K562 (cell line): ENCODE data around the gene C1orf50. TPM values are rescaled to one million over a fixed set of nuclear protein-coding genes. Genes with fewer than 3 reads are reported as not detected.

Source experiments
- ATAC-seq: fragments of 200-7000 bp; cut with Tn5 transposase; 3 replicates; pipeline ENCODE4 v1.9.1; 2020; ENCODE audit warnings: moderate library complexity
- BruUV-seq: library from RNA; stranded (reverse); fragments of 400-500 nt; replicated peaks from 2 replicates; lab custom pipeline; 2021; lab: Mats Ljungman, UMichigan
- CTCF ChIA-PET: fragments of 300-600 bp; formaldehyde crosslinking; extraction: SDS; loops from one replicate; lab custom pipeline; 2021; ENCODE audit warnings: low intra/inter-chr PET ratio; lab: Yijun Ruan, JAX
- POLR2A ChIA-PET: fragments of 300-600, 350-650 bp; sonication (Branson Sonifier 250); formaldehyde crosslinking; extraction: SDS; loops from one replicate; lab custom pipeline; 2021; ENCODE audit warnings: antibody characterized with exemption, inconsistent platforms; lab: Yijun Ruan, JAX
- DNase-seq, 4 experiments: peaks; one replicate each; pipeline versions ENCODE4 v3.0.0 to v3.0.0-alpha.2; 2011 to 2018; ENCODE audit warnings: low spot score in 3 of 4, mixed read lengths in 3 of 4; ENCODE audit errors: extremely low read depth in 1 of 4
- FAIRE-seq: peaks from 2 replicates; lab custom pipeline; 2011; peaks lifted over from hg19 to GRCh38; lab: Jason Lieb, UNC
- H2AFZ ChIP-seq: 2 replicates; pipeline ENCODE4 v1.6.0; 2011; ENCODE audit warnings: low read depth, low read length, control low read depth, inconsistent platforms
- H3K27ac ChIP-seq: fragments of 200-600 bp; 3 replicates; pipeline ENCODE4 v1.8.0; 2011; ENCODE audit warnings: low read depth, mild to moderate bottlenecking, control low read depth, inconsistent platforms, low read length, moderate library complexity, mixed read lengths; ENCODE audit errors: extremely low read depth
- H3K27me3 ChIP-seq, 2 experiments: fragments of 300-600 bp in 1 of 2; 2 replicates in 1 of 2; 3 replicates in 1 of 2; pipeline versions ENCODE4 v1.6.0 to v1.8.0; 2011; ENCODE audit warnings: inconsistent platforms in 2 of 2, low read length in 2 of 2, mild to moderate bottlenecking in 1 of 2, mixed read lengths in 1 of 2, moderate library complexity in 1 of 2; ENCODE audit not compliant: control insufficient read depth in 2 of 2, insufficient read depth in 2 of 2
- H3K36me3 ChIP-seq: fragments of 300-600 bp; 3 replicates; pipeline ENCODE4 v1.8.0; 2011; ENCODE audit warnings: mild to moderate bottlenecking, low read length, inconsistent platforms; ENCODE audit not compliant: control insufficient read depth, insufficient read depth
- H3K4me1 ChIP-seq, 2 experiments: fragments of 200-600 bp in 1 of 2; replicated peaks in 1 of 2; 2 replicates in 1 of 2; 3 replicates in 1 of 2; pipeline versions ENCODE4 v1.5.1 to v1.8.0; 2011; ENCODE audit warnings: inconsistent platforms in 2 of 2, low read length in 2 of 2, mild to moderate bottlenecking in 1 of 2, mixed read lengths in 1 of 2, moderate library complexity in 1 of 2; ENCODE audit not compliant: control insufficient read depth in 2 of 2, insufficient read depth in 2 of 2
- H3K4me2 ChIP-seq: 2 replicates; pipeline ENCODE4 v1.6.1; 2011; ENCODE audit warnings: low read length, control low read depth, inconsistent platforms, mixed read lengths; ENCODE audit not compliant: insufficient read depth
- H3K4me3 ChIP-seq: fragments of 200-600 bp; sonication (generic), shearing (Covaris generic); 2 replicates; pipeline ENCODE4 v1.5.1; 2016; ENCODE audit warnings: control low read depth, inconsistent platforms
- H3K79me2 ChIP-seq: fragments of 200-600 bp; 3 replicates; pipeline ENCODE4 v1.8.0; 2011; ENCODE audit warnings: low read length, inconsistent platforms; ENCODE audit not compliant: control insufficient read depth, insufficient read depth
- H3K9ac ChIP-seq, 2 experiments: 2 replicates each; pipeline versions ENCODE4 v1.6.0 to v1.6.1; 2011; ENCODE audit warnings: low read depth in 2 of 2, low read length in 2 of 2, control low read depth in 1 of 2, inconsistent platforms in 1 of 2, mild to moderate bottlenecking in 1 of 2, mixed read lengths in 1 of 2; ENCODE audit not compliant: insufficient read depth in 1 of 2
- H3K9me1 ChIP-seq: one replicate; pipeline ENCODE4 v1.6.0; 2011; ENCODE audit warnings: inconsistent platforms, mild to moderate bottlenecking, low read length, moderate library complexity; ENCODE audit not compliant: control insufficient read depth, insufficient read depth
- H3K9me3 ChIP-seq: replicated peaks from 2 replicates; pipeline ENCODE4 v1.5.1; 2011; ENCODE audit warnings: low read depth, low read length, inconsistent platforms; ENCODE audit not compliant: control insufficient read depth, insufficient read depth
- H4K20me1 ChIP-seq: replicated peaks from 2 replicates; pipeline ENCODE4 v1.6.1; 2011; ENCODE audit warnings: low read length, inconsistent platforms, mixed read lengths; ENCODE audit not compliant: control insufficient read depth, insufficient read depth
- BHLHE40 ChIP-seq: IDR thresholded peaks from 2 replicates; pipeline ENCODE4 v1.6.1; 2011; ENCODE audit warnings: low read length, improper control_type of control experiment
- BRCA1 ChIP-seq, 2 experiments: fragments of 450-650 bp in 1 of 2; sonication (generic) in 1 of 2; formaldehyde crosslinking in 1 of 2; IDR thresholded peaks; 2 replicates each; pipeline versions ENCODE4 v1.5.0 to v1.6.1; 2017 to 2020; ENCODE audit warnings: mild to moderate bottlenecking in 1 of 2, missing genetic modification reagents in 1 of 2
- C11orf30 ChIP-seq: fragments of 450-650 bp; IDR thresholded peaks from 2 replicates; pipeline ENCODE4 v1.6.1; 2016; ENCODE audit warnings: low read depth, mild to moderate bottlenecking
- DIDO1 ChIP-seq: fragments of 450-650 bp; IDR thresholded peaks from 2 replicates; pipeline ENCODE4 v1.6.1; 2016; ENCODE audit warnings: low read depth, missing biosample characterization, missing genetic modification characterization
- EGR1 ChIP-seq: fragments of 450-650 bp; conservative IDR thresholded peaks from 2 replicates; pipeline ENCODE4 v1.6.1; 2017; ENCODE audit warnings: mild to moderate bottlenecking
- FOS ChIP-seq: IDR thresholded peaks from 3 replicates; pipeline ENCODE4 v1.6.1; 2011; ENCODE audit not compliant: insufficient read length; ENCODE audit errors: extremely low read depth
- L3MBTL2 ChIP-seq: fragments of 450-650 bp; IDR thresholded peaks from 2 replicates; pipeline ENCODE4 v1.6.1; 2016; ENCODE audit warnings: mild to moderate bottlenecking, moderate library complexity
- MCM2 ChIP-seq: fragments of 450-650 bp; IDR thresholded peaks from 2 replicates; pipeline ENCODE4 v1.6.1; 2017; ENCODE audit warnings: low read depth, mild to moderate bottlenecking
- NRF1 ChIP-seq, 2 experiments: fragments of 450-650 bp; IDR thresholded peaks in 1 of 2; conservative IDR thresholded peaks in 1 of 2; 2 replicates each; pipeline ENCODE4 v1.6.1; 2014; ENCODE audit warnings: mild to moderate bottlenecking in 2 of 2
- RCOR1 ChIP-seq, 2 experiments: IDR thresholded peaks; 2 replicates each; pipeline ENCODE4 v1.6.1; 2012; ENCODE audit warnings: low read depth in 2 of 2, low read length in 2 of 2, borderline replicate concordance in 1 of 2, improper control_type of control experiment in 1 of 2
- TCF3 ChIP-seq: sonication (generic); formaldehyde crosslinking; IDR thresholded peaks from 2 replicates; pipeline ENCODE4 v1.4.0; 2020; ENCODE audit warnings: mild to moderate bottlenecking, missing genetic modification reagents
- TRIM24 ChIP-seq, 2 experiments: fragments of 450-650 bp; IDR thresholded peaks; 2 replicates each; pipeline ENCODE4 v1.6.1; 2016
- YBX1 ChIP-seq: fragments of 450-650 bp; IDR thresholded peaks from 2 replicates; pipeline ENCODE4 v1.7.1; 2016; ENCODE audit warnings: mild to moderate bottlenecking
- ZNF561 ChIP-seq: fragments of 450-650 bp; formaldehyde crosslinking; conservative IDR thresholded peaks from 2 replicates; pipeline ENCODE4 v1.4.0; 2020; ENCODE audit warnings: mild to moderate bottlenecking, moderate library complexity
- WGBS: fragments of 100-300 bp; shearing (Covaris generic); methylation state at CpG from one replicate; pipeline ENCODE4 v1.1.6; 2016; ENCODE audit warnings: low coverage, mixed read lengths; ENCODE audit not compliant: insufficient coverage; ENCODE audit errors: missing lambda C conversion rate; 5-methylcytosine and 5-hydroxymethylcytosine counted together
- in situ Hi-C: fragments of 300-500 bp; cut with MboI; formaldehyde crosslinking; loops from 4 replicates; pipeline ENCODE4 v1.15.0; 2018; ENCODE audit warnings: inconsistent platforms, mixed read lengths
- intact Hi-C: fragments of 100-400 bp; cut with micrococcal nuclease; formaldehyde crosslinking; loops from 2 replicates; pipeline ENCODE4 v1.14.2; 2022
- polyA plus RNA-seq, 8 experiments: library from polyadenylated mRNA; depleted of rRNA in 4 of 8; stranded (reverse) in 5 of 8; unstranded in 3 of 8; fragments of >200 nt; fragmentation: Nextera tagmentation in 2 of 8; fragmentation: Illumina TruSeq in 1 of 8; extraction: Ambion mirVana in 2 of 8; extraction: Trizol in 1 of 8; gene quantifications; 2 replicates each; pipeline versions ENCODE4 v1.2.1 to v1.2.3, GENCODE V29; 2011 to 2014; ENCODE audit warnings: inconsistent platforms in 1 of 8, missing spikeins in 1 of 8
- total RNA-seq, 7 experiments: library from RNA; depleted of rRNA in 6 of 7; stranded (reverse); fragments of >200 nt in 6 of 7; fragmentation: Illumina TruSeq in 2 of 7; extraction: Trizol in 2 of 7; gene quantifications; 2 replicates each; pipeline versions ENCODE4 v1.2.1 to v1.2.3, GENCODE V29; 2011 to 2021; ENCODE audit warnings: low replicate concordance in 1 of 7
- TF ChIP-seq, protein P1 (sequence below): sonication (generic); formaldehyde crosslinking; IDR thresholded peaks from 2 replicates; pipeline ENCODE4 v1.8.1; 2023; ENCODE audit warnings: mild to moderate bottlenecking, missing genetic modification reagents
- TF ChIP-seq, protein P2 (sequence below): IDR thresholded peaks from 3 replicates; pipeline ENCODE4 v1.6.1; 2011; ENCODE audit warnings: borderline replicate concordance, mild to moderate bottlenecking, moderate library complexity; ENCODE audit not compliant: insufficient read length; ENCODE audit errors: extremely low read depth
- TF ChIP-seq, protein P3 (sequence below): sonication (generic); formaldehyde crosslinking; IDR thresholded peaks from 2 replicates; pipeline ENCODE4 v1.8.0; 2022; ENCODE audit warnings: mild to moderate bottlenecking, missing genetic modification reagents

The C1orf50 gene
- total and polyA plus RNA-seq, 9 of the 15 experiments (the other 6 are each of a cell fraction or from before 2014, with no cell fraction given): 0.55 to 13.9 (median 5.2) TPM

DNA sequence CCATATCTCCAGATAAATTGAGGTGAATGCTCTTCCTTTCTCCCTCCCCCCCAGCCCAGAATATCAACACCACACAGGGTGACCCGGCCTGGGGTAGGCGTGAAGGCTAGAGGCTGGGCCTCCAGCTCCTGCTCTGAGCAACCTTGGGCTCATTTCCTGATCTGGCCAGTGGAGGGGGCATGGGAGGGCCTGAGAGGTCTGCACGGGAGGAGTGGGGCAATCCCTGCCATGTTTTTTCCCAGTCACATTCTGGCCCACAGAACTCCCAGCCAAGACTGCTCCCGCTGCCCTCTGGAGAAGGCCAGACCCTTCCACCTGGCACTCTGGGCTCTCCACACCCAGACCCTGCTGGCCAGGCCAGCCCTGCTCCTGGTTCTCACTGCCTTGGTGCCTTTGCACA lies 30.9 kb upstream of the C1orf50 start:
- H3K4me3 ChIP-seq: no peak overlapping the region
- no peak overlapping the region for H3K4me2 ChIP-seq
- H2AFZ ChIP-seq: peak overlapping the region; percentile 76; the same call in 1 of the 2 replicates
- peaks cover 5% of the 10 kb centered on the region for H3K9me1 ChIP-seq
- H3K27ac ChIP-seq: no peak overlapping the region
- BruUV-seq: no TSS peak
- H3K36me3 ChIP-seq: no peaks in the 10 kb centered on the region
- ATAC-seq: peak; percentile 90
- no peaks in the 10 kb centered on the region for H3K79me2 ChIP-seq
- peak overlapping the region in 1 of 2 experiments; percentile 75; a peak in 2 of 4 replicates for H3K9ac ChIP-seq
- in situ Hi-C loops (loop anchor here (25.0 kb wide), 1 partner anchor 149 kb away; no protein-coding TSS in a partner anchor), intact Hi-C loops (loop anchor here (10.0 kb wide), 2 partner anchors 391 to 591 kb away; no protein-coding TSS in a partner anchor)
- peaks cover 5% of the 10 kb centered on the region; the same call in 1 of the 2 replicates for H4K20me1 ChIP-seq
- peak; percentile 83 for FAIRE-seq
- no peaks in the 10 kb centered on the region for H3K9me3 ChIP-seq
- POLR2A ChIA-PET: interaction anchor here (0.7 to 2.0 kb wide), 3 partner anchors 9 to 686 kb away, joined by 3 to 14 read pairs (median 3); no protein-coding TSS in a partner anchor
- DNase-seq: peak; percentile 69 to 81 (median 77)
- 1% methylated on average over 4 of the region's 4 CpGs for WGBS
- peaks cover 0 to 45% of the 10 kb centered on the region in 2 experiments; a peak in 3 of 5 replicates for H3K4me1 ChIP-seq
- CTCF ChIA-PET: interaction anchor here (0.8 kb wide), 1 partner anchor 158 kb away, joined by 6 read pairs; no protein-coding TSS in a partner anchor
- H3K27me3 ChIP-seq: peaks cover 7 to 49% of the 10 kb centered on the region in 2 experiments; a peak in 4 of 5 replicates
- TF ChIP-seq, protein P1, sequence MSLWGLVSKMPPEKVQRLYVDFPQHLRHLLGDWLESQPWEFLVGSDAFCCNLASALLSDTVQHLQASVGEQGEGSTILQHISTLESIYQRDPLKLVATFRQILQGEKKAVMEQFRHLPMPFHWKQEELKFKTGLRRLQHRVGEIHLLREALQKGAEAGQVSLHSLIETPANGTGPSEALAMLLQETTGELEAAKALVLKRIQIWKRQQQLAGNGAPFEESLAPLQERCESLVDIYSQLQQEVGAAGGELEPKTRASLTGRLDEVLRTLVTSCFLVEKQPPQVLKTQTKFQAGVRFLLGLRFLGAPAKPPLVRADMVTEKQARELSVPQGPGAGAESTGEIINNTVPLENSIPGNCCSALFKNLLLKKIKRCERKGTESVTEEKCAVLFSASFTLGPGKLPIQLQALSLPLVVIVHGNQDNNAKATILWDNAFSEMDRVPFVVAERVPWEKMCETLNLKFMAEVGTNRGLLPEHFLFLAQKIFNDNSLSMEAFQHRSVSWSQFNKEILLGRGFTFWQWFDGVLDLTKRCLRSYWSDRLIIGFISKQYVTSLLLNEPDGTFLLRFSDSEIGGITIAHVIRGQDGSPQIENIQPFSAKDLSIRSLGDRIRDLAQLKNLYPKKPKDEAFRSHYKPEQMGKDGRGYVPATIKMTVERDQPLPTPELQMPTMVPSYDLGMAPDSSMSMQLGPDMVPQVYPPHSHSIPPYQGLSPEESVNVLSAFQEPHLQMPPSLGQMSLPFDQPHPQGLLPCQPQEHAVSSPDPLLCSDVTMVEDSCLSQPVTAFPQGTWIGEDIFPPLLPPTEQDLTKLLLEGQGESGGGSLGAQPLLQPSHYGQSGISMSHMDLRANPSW (CRISPR knock-in tag): no peak
- TF ChIP-seq FOS (no peak), BRCA1 (IDR thresholded peaks at IDR 0.05) (no peak), BRCA1 (CRISPR knock-in tag; IDR thresholded peaks at IDR 0.05) (no peak), L3MBTL2 (no peak), BHLHE40 (peak; percentile 81), YBX1 (no peak), NRF1 (conservative IDR thresholded peaks at IDR 0.05 in 1 of 2, IDR thresholded peaks at IDR 0.05 in 1 of 2) (no peak), ZNF561 (CRISPR knock-in tag) (no peak), EGR1 (no peak), RCOR1 (IDR thresholded peaks at IDR 0.05; ENCODE audit: borderline replicate concordance in 1 of 2, low read depth in 2 of 2, low read length in 2 of 2) (0 out of 4 replicates have a peak, but pooled peaks of 1 of the 2 experiments have one; percentile 11), C11orf30 (no peak), TRIM24 (IDR thresholded peaks at IDR 0.05) (no peak), MCM2 (no peak), TCF3 (CRISPR knock-in tag) (no peak), DIDO1 (tag) (no peak)
- TF ChIP-seq, protein P2, sequence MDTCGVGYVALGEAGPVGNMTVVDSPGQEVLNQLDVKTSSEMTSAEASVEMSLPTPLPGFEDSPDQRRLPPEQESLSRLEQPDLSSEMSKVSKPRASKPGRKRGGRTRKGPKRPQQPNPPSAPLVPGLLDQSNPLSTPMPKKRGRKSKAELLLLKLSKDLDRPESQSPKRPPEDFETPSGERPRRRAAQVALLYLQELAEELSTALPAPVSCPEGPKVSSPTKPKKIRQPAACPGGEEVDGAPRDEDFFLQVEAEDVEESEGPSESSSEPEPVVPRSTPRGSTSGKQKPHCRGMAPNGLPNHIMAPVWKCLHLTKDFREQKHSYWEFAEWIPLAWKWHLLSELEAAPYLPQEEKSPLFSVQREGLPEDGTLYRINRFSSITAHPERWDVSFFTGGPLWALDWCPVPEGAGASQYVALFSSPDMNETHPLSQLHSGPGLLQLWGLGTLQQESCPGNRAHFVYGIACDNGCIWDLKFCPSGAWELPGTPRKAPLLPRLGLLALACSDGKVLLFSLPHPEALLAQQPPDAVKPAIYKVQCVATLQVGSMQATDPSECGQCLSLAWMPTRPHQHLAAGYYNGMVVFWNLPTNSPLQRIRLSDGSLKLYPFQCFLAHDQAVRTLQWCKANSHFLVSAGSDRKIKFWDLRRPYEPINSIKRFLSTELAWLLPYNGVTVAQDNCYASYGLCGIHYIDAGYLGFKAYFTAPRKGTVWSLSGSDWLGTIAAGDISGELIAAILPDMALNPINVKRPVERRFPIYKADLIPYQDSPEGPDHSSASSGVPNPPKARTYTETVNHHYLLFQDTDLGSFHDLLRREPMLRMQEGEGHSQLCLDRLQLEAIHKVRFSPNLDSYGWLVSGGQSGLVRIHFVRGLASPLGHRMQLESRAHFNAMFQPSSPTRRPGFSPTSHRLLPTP: no peak
- TF ChIP-seq, protein P3, sequence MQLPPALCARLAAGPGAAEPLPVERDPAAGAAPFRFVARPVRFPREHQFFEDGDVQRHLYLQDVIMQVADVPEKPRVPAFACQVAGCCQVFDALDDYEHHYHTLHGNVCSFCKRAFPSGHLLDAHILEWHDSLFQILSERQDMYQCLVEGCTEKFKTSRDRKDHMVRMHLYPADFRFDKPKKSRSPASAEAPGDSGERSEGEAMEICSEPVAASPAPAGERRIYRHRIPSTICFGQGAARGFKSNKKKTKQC (CRISPR knock-in tag): peak; percentile 57; the same call in 1 of the 2 replicates
